ENCODE results near the gene CYTH1. TPM values are rescaled to one million over a fixed set of nuclear protein-coding genes. Genes with fewer than 3 reads are reported as not detected.
A peak's percentile ranks its signal among the peaks of the same experiment; 100 is the strongest.

The CYTH1 gene
- total RNA-seq, 1 experiment from 2014 or later = 34.3 TPM

GRCh38 chr17:78766225-78766624 is 15.8 kb downstream of the CYTH1 start:
- BruUV-seq (replicated peaks) = no TSS peak
- Histone ChIP-seq H3K36me3 (ENCODE audit: control insufficient read depth in 1 of 2, insufficient read depth in 2 of 2, low read length in 2 of 2) (no peaks in the 10 kb centered on the region), H3K9me2 (ENCODE audit: insufficient read depth) (no peaks in the 10 kb centered on the region), H2AFZ (ENCODE audit: low read depth, low read length, poor library complexity, severe bottlenecking) (no peak overlapping the region), H3K9ac (ENCODE audit: low read length) (no peak overlapping the region), H3K27ac (ENCODE audit: low read depth, low read length) (no peak overlapping the region), H3K4me3 (replicated peaks in 1 of 2; ENCODE audit: low read depth in 1 of 2, low read length in 2 of 2) (no peak overlapping the region), H3K9me3 (ENCODE audit: control insufficient read depth in 1 of 2, insufficient read depth in 1 of 2, low read depth in 1 of 2, low read length in 2 of 2) (no peaks in the 10 kb centered on the region), H3K4me1 (ENCODE audit: control insufficient read depth in 1 of 2, insufficient read depth in 2 of 2, low read length in 2 of 2) (peaks cover 12 to 25% of the 10 kb centered on the region in 2 experiments), H3K4me2 (ENCODE audit: low read length) (peak overlapping the region; percentile 18; the same call in 1 of the 2 replicates), H3K27me3 (ENCODE audit: insufficient read depth, low read length) (no peaks in the 10 kb centered on the region), H4K20me1 (ENCODE audit: insufficient read depth) (no peaks in the 10 kb centered on the region; the same call in 1 of the 2 replicates), H3K79me2 (ENCODE audit: insufficient read depth, low read length) (peaks cover 44% of the 10 kb centered on the region)
- POLR2A ChIA-PET = interaction anchor here (1.0 kb wide), 1 partner anchor 9 kb away, joined by 3 read pairs; no protein-coding TSS in a partner anchor
- no peak for TF ChIP-seq JUND (IDR thresholded peaks at IDR 0.05)
- DNase-seq (ENCODE audit: low read depth, low spot score) = no peak
- intact Hi-C loops (cut with micrococcal nuclease) = no loop called here
- RAD21 ChIA-PET (ENCODE audit: low non-redundant PET in 1 of 2, low total read pairs in 2 of 2, uncharacterized antibody in 2 of 2, unreplicated experiment in 2 of 2) = no interaction called here
- CTCF ChIA-PET = no interaction called here
- ATAC-seq = peak; percentile 41; the same call in 1 of the 2 replicates

DNA sequence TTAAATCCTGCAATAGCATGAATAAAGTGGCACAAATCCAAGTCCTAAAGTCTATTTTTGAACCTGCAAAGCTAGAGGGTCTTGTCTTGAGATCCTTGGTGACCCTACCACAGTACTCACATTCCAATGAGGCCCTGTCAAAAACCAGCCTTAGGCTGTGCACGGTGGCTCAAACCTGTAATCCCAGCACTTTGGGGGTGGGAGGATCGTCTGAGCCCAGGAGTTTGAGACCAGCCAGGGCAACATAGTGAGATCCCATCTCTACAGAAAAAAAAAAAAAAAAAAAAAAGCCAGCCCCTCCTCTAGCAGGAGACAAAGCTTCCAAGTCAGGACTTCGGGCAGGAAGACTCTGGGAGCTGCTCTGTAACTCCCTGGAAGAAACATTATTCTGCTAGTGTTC is 16.3 kb downstream of the CYTH1 start:
- no TSS peak for BruUV-seq (replicated peaks)
- Histone ChIP-seq H4K20me1 (ENCODE audit: insufficient read depth) (no peaks in the 10 kb centered on the region; the same call in 1 of the 2 replicates), H3K27ac (ENCODE audit: low read depth, low read length) (no peak overlapping the region), H2AFZ (ENCODE audit: low read depth, low read length, poor library complexity, severe bottlenecking) (no peak overlapping the region), H3K9me3 (ENCODE audit: control insufficient read depth in 1 of 2, insufficient read depth in 1 of 2, low read depth in 1 of 2, low read length in 2 of 2) (no peaks in the 10 kb centered on the region), H3K27me3 (ENCODE audit: insufficient read depth, low read length) (no peaks in the 10 kb centered on the region), H3K4me3 (replicated peaks in 1 of 2; ENCODE audit: low read depth in 1 of 2, low read length in 2 of 2) (no peak overlapping the region), H3K79me2 (ENCODE audit: insufficient read depth, low read length) (peaks cover 46% of the 10 kb centered on the region), H3K9me2 (ENCODE audit: insufficient read depth) (no peaks in the 10 kb centered on the region), H3K36me3 (ENCODE audit: control insufficient read depth in 1 of 2, insufficient read depth in 2 of 2, low read length in 2 of 2) (no peaks in the 10 kb centered on the region), H3K4me2 (ENCODE audit: low read length) (peak overlapping the region; percentile 18; the same call in 1 of the 2 replicates), H3K9ac (ENCODE audit: low read length) (no peak overlapping the region), H3K4me1 (ENCODE audit: control insufficient read depth in 1 of 2, insufficient read depth in 2 of 2, low read length in 2 of 2) (peaks cover 12 to 25% of the 10 kb centered on the region in 2 experiments)
- ChIA-PET CTCF (no interaction called here), POLR2A (interaction anchor here (1.0 kb wide), 1 partner anchor 10 kb away, joined by 3 read pairs; no protein-coding TSS in a partner anchor), RAD21 (ENCODE audit: low non-redundant PET in 1 of 2, low total read pairs in 2 of 2, uncharacterized antibody in 2 of 2, unreplicated experiment in 2 of 2) (no interaction called here)
- intact Hi-C loops (cut with micrococcal nuclease) = no loop called here
- TF ChIP-seq ELF1 (IDR thresholded peaks at IDR 0.05; ENCODE audit: borderline replicate concordance, low read depth) = no peak
- TF ChIP-seq ZBTB33 (IDR thresholded peaks at IDR 0.05; ENCODE audit: extremely low read depth, insufficient replicate concordance, low read length) = no peak
- TF ChIP-seq SRF (IDR thresholded peaks at IDR 0.05; ENCODE audit: low read depth) = no peak
- DNase-seq (ENCODE audit: low read depth, low spot score) = no peak
- ATAC-seq = no peak

Data from HCT116 (cell line).